Fibroblast of the conjunctiva (primary cell): ENCODE data around the gene MSL3B.

Source experiments
- DNase-seq: peaks from one replicate; pipeline ENCODE4 v3.0.0-alpha.2; 2010; ENCODE audit warnings: low read depth

Gene MSL3B

GRCh38 chr2:233852056-233852455 is 16.1 kb downstream of the MSL3B start:
- no peak for DNase-seq

GRCh38 chr2:233851169-233851568 is 17.0 kb downstream of the MSL3B start:
- DNase-seq: no peak

GRCh38 chr2:233850745-233851144 is 17.4 kb downstream of the MSL3B start:
- DNase-seq: no peak

- no peak for DNase-seq
Measured at GRCh38 chr2:233849607-233850271, 18.4 kb downstream of the MSL3B start.

- no peak for DNase-seq
Measured at GRCh38 chr2:233848276-233848675, 19.9 kb downstream of the MSL3B start.

- DNase-seq: no peak
Measured at GRCh38 chr2:233847248-233847898, 20.8 kb downstream of the MSL3B start.

GRCh38 chr2:233846387-233847247 is 21.6 kb downstream of the MSL3B start:
- DNase-seq: no peak

- no peak for DNase-seq
Measured at GRCh38 chr2:233845301-233846060, 22.7 kb downstream of the MSL3B start.

- no peak for DNase-seq
Measured at GRCh38 chr2:233844836-233845235, 23.4 kb downstream of the MSL3B start.

GRCh38 chr2:233844064-233844807 is 23.9 kb downstream of the MSL3B start:
- DNase-seq: no peak

GRCh38 chr2:233841183-233841582 is 27.0 kb downstream of the MSL3B start:
- no peak for DNase-seq

- DNase-seq: no peak
Measured at GRCh38 chr2:233840520-233840919, 27.7 kb downstream of the MSL3B start.

GRCh38 chr2:233839447-233839820 is 28.8 kb downstream of the MSL3B start:
- no peak for DNase-seq

- no peak for DNase-seq
Measured at GRCh38 chr2:233838726-233839446, 29.3 kb downstream of the MSL3B start.

GRCh38 chr2:233838251-233838650 is 29.9 kb downstream of the MSL3B start:
- DNase-seq: no peak

- DNase-seq: no peak
Measured at GRCh38 chr2:233837694-233838229, 30.4 kb downstream of the MSL3B start.

GRCh38 chr2:233836359-233836758 is 31.8 kb downstream of the MSL3B start:
- DNase-seq: no peak

- DNase-seq: no peak
Measured at GRCh38 chr2:233835230-233836186, 32.7 kb downstream of the MSL3B start.

GRCh38 chr2:233833345-233833744 is 34.8 kb downstream of the MSL3B start:
- no peak for DNase-seq
